BE2C (cell line): ENCODE results near the gene DSG4. TPM values are rescaled to one million over a fixed set of nuclear protein-coding genes. Genes with fewer than 3 reads are reported as not detected.
"Not testable (repeated sequence)": the region's sequence is repeated elsewhere in the genome, so short reads cannot be mapped to it uniquely, and the experiment has no call there.

Experiments used
- DNase-seq: peaks from one replicate; pipeline ENCODE4 v3.0.0-alpha.2; 2020
- H3K27me3 ChIP-seq: fragments of 250-450 bp; sonication (Bioruptor Pico); 2 replicates; pipeline ENCODE4 v1.5.1; 2020; ENCODE audit warnings: mild to moderate bottlenecking
- H3K36me3 ChIP-seq: fragments of 250-450 bp; sonication (Bioruptor Pico); 2 replicates; pipeline ENCODE4 v1.5.1; 2020; ENCODE audit warnings: mild to moderate bottlenecking
- H3K4me1 ChIP-seq: fragments of 250-450 bp; sonication (Bioruptor Pico); 2 replicates; pipeline ENCODE4 v1.5.1; 2020
- H3K4me3 ChIP-seq: 2 replicates; pipeline ENCODE4 v1.5.1; 2011; ENCODE audit warnings: low read depth, low read length
- H3K9me3 ChIP-seq: fragments of 250-450 bp; sonication (Bioruptor Pico); 2 replicates; pipeline ENCODE4 v1.5.1; 2020
- polyA plus RNA-seq: library from polyadenylated mRNA; unstranded; fragments of >200 nt; gene quantifications from one replicate; pipeline ENCODE4 v1.2.1, GENCODE V29; 2012; ENCODE audit warnings: low read depth, missing spikeins; ENCODE audit not compliant: insufficient read length, insufficient read depth
- TF ChIP-seq, protein P1 (sequence below): IDR thresholded peaks from 2 replicates; pipeline ENCODE4 v1.5.1; 2012; ENCODE audit warnings: mild to moderate bottlenecking, low read depth, low read length

The DSG4 gene, protein sequence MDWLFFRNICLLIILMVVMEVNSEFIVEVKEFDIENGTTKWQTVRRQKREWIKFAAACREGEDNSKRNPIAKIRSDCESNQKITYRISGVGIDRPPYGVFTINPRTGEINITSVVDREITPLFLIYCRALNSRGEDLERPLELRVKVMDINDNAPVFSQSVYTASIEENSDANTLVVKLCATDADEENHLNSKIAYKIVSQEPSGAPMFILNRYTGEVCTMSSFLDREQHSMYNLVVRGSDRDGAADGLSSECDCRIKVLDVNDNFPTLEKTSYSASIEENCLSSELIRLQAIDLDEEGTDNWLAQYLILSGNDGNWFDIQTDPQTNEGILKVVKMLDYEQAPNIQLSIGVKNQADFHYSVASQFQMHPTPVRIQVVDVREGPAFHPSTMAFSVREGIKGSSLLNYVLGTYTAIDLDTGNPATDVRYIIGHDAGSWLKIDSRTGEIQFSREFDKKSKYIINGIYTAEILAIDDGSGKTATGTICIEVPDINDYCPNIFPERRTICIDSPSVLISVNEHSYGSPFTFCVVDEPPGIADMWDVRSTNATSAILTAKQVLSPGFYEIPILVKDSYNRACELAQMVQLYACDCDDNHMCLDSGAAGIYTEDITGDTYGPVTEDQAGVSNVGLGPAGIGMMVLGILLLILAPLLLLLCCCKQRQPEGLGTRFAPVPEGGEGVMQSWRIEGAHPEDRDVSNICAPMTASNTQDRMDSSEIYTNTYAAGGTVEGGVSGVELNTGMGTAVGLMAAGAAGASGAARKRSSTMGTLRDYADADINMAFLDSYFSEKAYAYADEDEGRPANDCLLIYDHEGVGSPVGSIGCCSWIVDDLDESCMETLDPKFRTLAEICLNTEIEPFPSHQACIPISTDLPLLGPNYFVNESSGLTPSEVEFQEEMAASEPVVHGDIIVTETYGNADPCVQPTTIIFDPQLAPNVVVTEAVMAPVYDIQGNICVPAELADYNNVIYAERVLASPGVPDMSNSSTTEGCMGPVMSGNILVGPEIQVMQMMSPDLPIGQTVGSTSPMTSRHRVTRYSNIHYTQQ
- not detected for polyA plus RNA-seq

GRCh38 chr18:31376477-31376876 lies at the start of gene DSG4:
TSS of gene DSG4 (plus strand) at chr18:31376777. CDS start at chr18:31376912, 135 bp downstream.
- Histone ChIP-seq H3K4me1 (no peaks in the 10 kb centered on the region), H3K27me3 (no peaks in the 10 kb centered on the region), H3K9me3 (no peaks in the 10 kb centered on the region), H3K36me3 (no peaks in the 10 kb centered on the region), H3K4me3 (no peak within 1 kb of the TSS)
- TF ChIP-seq, protein P1, sequence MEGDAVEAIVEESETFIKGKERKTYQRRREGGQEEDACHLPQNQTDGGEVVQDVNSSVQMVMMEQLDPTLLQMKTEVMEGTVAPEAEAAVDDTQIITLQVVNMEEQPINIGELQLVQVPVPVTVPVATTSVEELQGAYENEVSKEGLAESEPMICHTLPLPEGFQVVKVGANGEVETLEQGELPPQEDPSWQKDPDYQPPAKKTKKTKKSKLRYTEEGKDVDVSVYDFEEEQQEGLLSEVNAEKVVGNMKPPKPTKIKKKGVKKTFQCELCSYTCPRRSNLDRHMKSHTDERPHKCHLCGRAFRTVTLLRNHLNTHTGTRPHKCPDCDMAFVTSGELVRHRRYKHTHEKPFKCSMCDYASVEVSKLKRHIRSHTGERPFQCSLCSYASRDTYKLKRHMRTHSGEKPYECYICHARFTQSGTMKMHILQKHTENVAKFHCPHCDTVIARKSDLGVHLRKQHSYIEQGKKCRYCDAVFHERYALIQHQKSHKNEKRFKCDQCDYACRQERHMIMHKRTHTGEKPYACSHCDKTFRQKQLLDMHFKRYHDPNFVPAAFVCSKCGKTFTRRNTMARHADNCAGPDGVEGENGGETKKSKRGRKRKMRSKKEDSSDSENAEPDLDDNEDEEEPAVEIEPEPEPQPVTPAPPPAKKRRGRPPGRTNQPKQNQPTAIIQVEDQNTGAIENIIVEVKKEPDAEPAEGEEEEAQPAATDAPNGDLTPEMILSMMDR, result no peak
- DNase-seq, result no peak

DNA sequence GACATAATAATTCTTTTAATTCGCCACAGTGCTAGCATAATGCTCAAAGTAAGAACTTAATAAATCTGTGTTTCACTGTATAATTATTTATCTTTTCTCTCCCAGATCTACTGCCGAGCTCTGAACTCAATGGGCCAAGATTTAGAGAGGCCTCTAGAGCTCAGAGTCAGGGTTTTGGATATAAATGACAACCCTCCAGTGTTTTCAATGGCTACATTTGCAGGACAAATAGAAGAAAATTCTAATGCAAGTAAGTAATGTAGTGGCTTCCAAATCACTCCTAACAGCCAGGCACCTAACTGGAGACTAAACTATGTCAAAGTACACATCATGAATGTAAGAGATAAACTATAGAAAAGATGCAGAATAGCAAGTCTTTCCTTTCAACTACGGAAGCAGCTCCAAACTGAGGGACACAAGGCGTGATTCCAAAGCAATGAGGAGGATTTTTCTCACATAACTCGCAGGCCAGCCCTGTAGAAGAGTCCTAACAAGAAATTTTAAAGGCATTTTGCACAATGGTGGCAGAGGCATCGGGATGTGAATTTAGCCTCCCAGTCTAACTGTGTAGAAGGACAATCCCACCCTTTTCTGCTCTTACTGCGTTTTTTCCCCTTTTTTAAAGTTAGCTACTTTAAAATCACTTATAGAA lies 46.7 kb upstream of the DSG4 start:
- no peaks in the 10 kb centered on the region for H3K27me3 ChIP-seq
- no peak overlapping the region for H3K4me3 ChIP-seq
- H3K9me3 ChIP-seq, result no peaks in the 10 kb centered on the region
- no peaks in the 10 kb centered on the region for H3K36me3 ChIP-seq
- no peak for DNase-seq
- TF ChIP-seq, protein P1, result no peak
- H3K4me1 ChIP-seq, result no peaks in the 10 kb centered on the region

DNA sequence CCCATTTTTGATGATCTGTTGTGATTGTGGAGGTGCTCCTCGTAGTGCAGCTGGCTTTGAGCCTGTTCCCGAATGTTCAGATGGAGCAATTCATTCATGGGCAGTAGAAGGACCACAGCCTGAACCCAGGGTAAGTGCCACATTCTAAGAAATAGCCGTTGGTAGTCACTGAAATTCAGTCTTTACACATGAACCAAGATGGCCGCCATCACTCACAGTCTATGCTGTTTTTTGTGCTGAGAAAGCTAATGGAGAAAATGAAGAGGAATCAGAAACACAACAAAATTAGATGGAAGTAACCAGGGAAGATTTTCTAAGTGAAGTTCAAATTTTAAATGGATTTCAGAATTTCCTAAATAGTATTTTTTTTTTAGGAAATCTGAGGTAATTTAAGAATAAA lies 33.1 kb upstream of the DSG4 start:
- TF ChIP-seq, protein P1, result no peak
- H3K27me3 ChIP-seq, result no peaks in the 10 kb centered on the region
- no peak for DNase-seq

GRCh38 chr18:31353336-31353735 lies 23.2 kb upstream of the DSG4 start:
- H3K4me1 ChIP-seq, H3K9me3 ChIP-seq, H3K4me3 ChIP-seq, H3K36me3 ChIP-seq, DNase-seq, H3K27me3 ChIP-seq: not testable (repeated sequence)

More for the DNA sequence above, 33.1 kb upstream of the DSG4 start:
- no peak overlapping the region for H3K4me3 ChIP-seq
- H3K4me1 ChIP-seq, result no peaks in the 10 kb centered on the region
- H3K36me3 ChIP-seq, result no peaks in the 10 kb centered on the region
- H3K9me3 ChIP-seq, result no peaks in the 10 kb centered on the region

- Histone ChIP-seq H3K36me3 (no peaks in the 10 kb centered on the region), H3K4me1 (no peaks in the 10 kb centered on the region), H3K27me3 (no peaks in the 10 kb centered on the region), H3K9me3 (no peaks in the 10 kb centered on the region), H3K4me3 (no peak overlapping the region)
- DNase-seq, result no peak
- TF ChIP-seq, protein P1, result no peak
These were observed 21.6 kb upstream of the DSG4 start for GRCh38 chr18:31354990-31355389.

- no peak for DNase-seq
These were observed 20.6 kb upstream of the DSG4 start for GRCh38 chr18:31356025-31356424.

More at GRCh38 chr18:31356025-31356424, 20.6 kb upstream of the DSG4 start:
- Histone ChIP-seq H3K27me3 (no peaks in the 10 kb centered on the region), H3K9me3 (no peaks in the 10 kb centered on the region), H3K4me1 (no peaks in the 10 kb centered on the region), H3K4me3 (no peak overlapping the region), H3K36me3 (no peaks in the 10 kb centered on the region)
- TF ChIP-seq, protein P1, result no peak
